Left ventricle myocardium superior (tissue), 1 donor: ENCODE measurements around the gene GALNT2. TPM values are rescaled to one million over a fixed set of nuclear protein-coding genes. Genes with fewer than 3 reads are reported as not detected.

Source experiments
- ATAC-seq: fragments of 200-7000 bp; cut with Tn5 transposase; one replicate; pipeline ENCODE4 v1.9.1; 2020; ENCODE audit warnings: mild to moderate bottlenecking, moderate library complexity
- DNase-seq: peaks from one replicate; pipeline ENCODE4 v3.0.0-alpha.2; 2020
- intact Hi-C: fragments of 100-400 bp; cut with micrococcal nuclease; formaldehyde crosslinking; loops from one replicate; pipeline ENCODE4 v1.11.0; 2022
- total RNA-seq: library from RNA; stranded (reverse); fragmentation: NEBNext Ultra II Directional; extraction: Animal tissue kit (Norgen Biotek cat#: 25700); gene quantifications from one replicate; pipeline ENCODE4 v1.2.1, GENCODE V29; 2021
- donor health status: DM: no; HTN: yes; CAD: no; lungs with severe emphysema.

The GALNT2 gene
- total RNA-seq, 1 donor from 2014 or later: 22.0 TPM

- DNase-seq (no peak), ATAC-seq (no peak)
- intact Hi-C loops: no loop called here
Observed at GRCh38 chr1:230253150-230253549, 186.1 kb downstream of the GALNT2 start.

- ATAC-seq: no peak
- intact Hi-C loops: no loop called here
- DNase-seq: no peak
Observed at GRCh38 chr1:230254265-230254664, 187.2 kb downstream of the GALNT2 start.

GRCh38 chr1:230255116-230255515 lies 188.1 kb downstream of the GALNT2 start:
- no peak for ATAC-seq
- DNase-seq: no peak
- intact Hi-C loops: no loop called here

- no peak for ATAC-seq
- intact Hi-C loops: no loop called here
- DNase-seq: no peak
Observed at GRCh38 chr1:230255991-230256390, 189.0 kb downstream of the GALNT2 start.

- DNase-seq: no peak
- intact Hi-C loops: no loop called here
Observed at GRCh38 chr1:230256896-230257295, 189.9 kb downstream of the GALNT2 start.

GRCh38 chr1:230259621-230260020 lies 192.6 kb downstream of the GALNT2 start:
- intact Hi-C loops: no loop called here
- DNase-seq (no peak), ATAC-seq (no peak)

More at GRCh38 chr1:230256896-230257295, 189.9 kb downstream of the GALNT2 start:
- ATAC-seq: no peak

- no peak for ATAC-seq
- intact Hi-C loops: no loop called here
- no peak for DNase-seq
Observed at GRCh38 chr1:230260831-230261230, 193.8 kb downstream of the GALNT2 start.

- no peak for ATAC-seq
- no peak for DNase-seq
- intact Hi-C loops: no loop called here
Observed at GRCh38 chr1:230261928-230262650, 195.1 kb downstream of the GALNT2 start.

GRCh38 chr1:230262867-230263567 lies 196.0 kb downstream of the GALNT2 start:
- ATAC-seq (no peak), DNase-seq (no peak)
- intact Hi-C loops: no loop called here

- no peak for ATAC-seq
- no peak for DNase-seq
- intact Hi-C loops: no loop called here
Observed at GRCh38 chr1:230263568-230264195, 196.6 kb downstream of the GALNT2 start.

- no peak for ATAC-seq
- intact Hi-C loops: no loop called here
Observed at GRCh38 chr1:230264342-230264741, 197.3 kb downstream of the GALNT2 start.

GRCh38 chr1:230265200-230266115 lies 198.4 kb downstream of the GALNT2 start:
- no peak for DNase-seq

More at GRCh38 chr1:230264342-230264741, 197.3 kb downstream of the GALNT2 start:
- no peak for DNase-seq

GRCh38 chr1:230266456-230266855 lies 199.4 kb downstream of the GALNT2 start:
- intact Hi-C loops: no loop called here
- ATAC-seq (no peak), DNase-seq (no peak)

More at GRCh38 chr1:230265200-230266115, 198.4 kb downstream of the GALNT2 start:
- intact Hi-C loops: no loop called here
- no peak for ATAC-seq

GRCh38 chr1:230267338-230268065 lies 200.5 kb downstream of the GALNT2 start:
- ATAC-seq (no peak), DNase-seq (no peak)
- intact Hi-C loops: no loop called here

GRCh38 chr1:230268371-230269170 lies 201.5 kb downstream of the GALNT2 start:
- intact Hi-C loops: no loop called here
- ATAC-seq (peak; percentile 75), DNase-seq (no peak)

GRCh38 chr1:230270185-230270558 lies 203.1 kb downstream of the GALNT2 start:
- no peak for ATAC-seq
- no peak for DNase-seq
- intact Hi-C loops: no loop called here

GRCh38 chr1:230270559-230271281 lies 203.7 kb downstream of the GALNT2 start:
- peak; percentile 51 for ATAC-seq
- intact Hi-C loops: no loop called here
- DNase-seq: no peak
